ENCODE results near the gene TAS2R7. TPM values are rescaled to one million over a fixed set of nuclear protein-coding genes. Genes with fewer than 3 reads are reported as not detected.

Gene TAS2R7
- total RNA-seq, 1 experiment from 2014 or later: not detected

- intact Hi-C loops (cut with micrococcal nuclease; ENCODE audit: unreplicated experiment): no loop called here
- CTCF ChIA-PET: no interaction called here
- POLR2A ChIA-PET: no interaction called here
Measured at GRCh38 chr12:10811883-10812536, 9.6 kb upstream of the TAS2R7 start.

GRCh38 chr12:10810068-10810467 is 7.6 kb upstream of the TAS2R7 start, which contains the start of gene TAS2R9:
TAS2R9 (minus strand) TSS chr12:10810168; CDS start chr12:10810075, 93 bp downstream.
- ChIA-PET CTCF (no interaction called here), POLR2A (no interaction called here)
- no peak for DNase-seq
- Mint-ChIP-seq H3K36me3 (ENCODE audit: insufficient read depth, unreplicated experiment) (no peaks in the 10 kb centered on the region), H3K27me3 (ENCODE audit: insufficient read depth, unreplicated experiment) (peaks cover 10% of the 10 kb centered on the region), H3K9me3 (ENCODE audit: unreplicated experiment) (no peaks in the 10 kb centered on the region), H3K4me3 (ENCODE audit: unreplicated experiment) (no peak within 1 kb of the TSS), H3K4me1 (ENCODE audit: low read depth, unreplicated experiment) (no peaks in the 10 kb centered on the region), H3K27ac (ENCODE audit: unreplicated experiment) (no peak within 1 kb of the TSS)
- H3K36me3 ChIP-seq (ENCODE audit: control insufficient read depth, insufficient read depth, low read length): no peaks in the 10 kb centered on the region
- BruUV-seq (replicated peaks): no TSS peak
- no peak for TF ChIP-seq CTCF (IDR thresholded peaks at IDR 0.05; ENCODE audit: insufficient read depth in 1 of 2, low read depth in 1 of 2, low read length in 1 of 2, severe bottlenecking in 1 of 2, unreplicated experiment in 1 of 2)
- H3K9me3 ChIP-seq: peaks cover 6% of the 10 kb centered on the region
- H3K4me1 ChIP-seq: no peaks in the 10 kb centered on the region
- no peak within 1 kb of the TSS for H3K4me3 ChIP-seq (ENCODE audit: low read depth, low read length)
- intact Hi-C loops (cut with micrococcal nuclease; ENCODE audit: unreplicated experiment): no loop called here
- no peaks in the 10 kb centered on the region; the same call in 1 of the 2 replicates for H3K27me3 ChIP-seq (replicated peaks; ENCODE audit: control insufficient read depth, insufficient read depth, low read length)

More at GRCh38 chr12:10811883-10812536, 9.6 kb upstream of the TAS2R7 start:
- DNase-seq: no peak
- Histone ChIP-seq H3K4me1 (no peaks in the 10 kb centered on the region), H3K4me3 (ENCODE audit: low read depth, low read length) (no peak overlapping the region), H3K9me3 (peaks cover 9% of the 10 kb centered on the region), H3K27me3 (replicated peaks; ENCODE audit: control insufficient read depth, insufficient read depth, low read length) (no peaks in the 10 kb centered on the region; the same call in 1 of the 2 replicates), H3K36me3 (ENCODE audit: control insufficient read depth, insufficient read depth, low read length) (no peaks in the 10 kb centered on the region)
- no peak for TF ChIP-seq CTCF (IDR thresholded peaks at IDR 0.05; ENCODE audit: insufficient read depth in 1 of 2, low read depth in 1 of 2, low read length in 1 of 2, severe bottlenecking in 1 of 2, unreplicated experiment in 1 of 2)
- no peaks in the 10 kb centered on the region for H3K36me3 Mint-ChIP-seq (ENCODE audit: insufficient read depth, unreplicated experiment)
- no peaks in the 10 kb centered on the region for H3K9me3 Mint-ChIP-seq (ENCODE audit: unreplicated experiment)
- no peak overlapping the region for H3K27ac Mint-ChIP-seq (ENCODE audit: unreplicated experiment)
- BruUV-seq (replicated peaks): no TSS peak
- H3K27me3 Mint-ChIP-seq (ENCODE audit: insufficient read depth, unreplicated experiment): peaks cover 5% of the 10 kb centered on the region
- H3K4me3 Mint-ChIP-seq (ENCODE audit: unreplicated experiment): no peak overlapping the region
- no peaks in the 10 kb centered on the region for H3K4me1 Mint-ChIP-seq (ENCODE audit: low read depth, unreplicated experiment)

GRCh38 chr12:10807186-10807585 is 4.8 kb upstream of the TAS2R7 start, which contains the start of gene TAS2R8:
TAS2R8 (minus strand) TSS chr12:10807286; CDS start chr12:10806980, 306 bp downstream.
- BruUV-seq (replicated peaks): no TSS peak
- DNase-seq: no peak
- no peak within 1 kb of the TSS for H3K27ac Mint-ChIP-seq (ENCODE audit: unreplicated experiment)
- Histone ChIP-seq H3K27me3 (replicated peaks; ENCODE audit: control insufficient read depth, insufficient read depth, low read length) (no peaks in the 10 kb centered on the region; the same call in 1 of the 2 replicates), H3K4me1 (no peaks in the 10 kb centered on the region), H3K4me3 (ENCODE audit: low read depth, low read length) (no peak within 1 kb of the TSS), H3K36me3 (ENCODE audit: control insufficient read depth, insufficient read depth, low read length) (no peaks in the 10 kb centered on the region), H3K9me3 (no peaks in the 10 kb centered on the region; the same call in 1 of the 2 replicates)
- peaks cover 12% of the 10 kb centered on the region for H3K27me3 Mint-ChIP-seq (ENCODE audit: insufficient read depth, unreplicated experiment)
- no peaks in the 10 kb centered on the region for H3K4me1 Mint-ChIP-seq (ENCODE audit: low read depth, unreplicated experiment)
- TF ChIP-seq CTCF (IDR thresholded peaks at IDR 0.05; ENCODE audit: insufficient read depth in 1 of 2, low read depth in 1 of 2, low read length in 1 of 2, severe bottlenecking in 1 of 2, unreplicated experiment in 1 of 2): no peak
- H3K36me3 Mint-ChIP-seq (ENCODE audit: insufficient read depth, unreplicated experiment): no peaks in the 10 kb centered on the region
- intact Hi-C loops (cut with micrococcal nuclease; ENCODE audit: unreplicated experiment): no loop called here
- ChIA-PET POLR2A (no interaction called here), CTCF (no interaction called here)
- no peak within 1 kb of the TSS for H3K4me3 Mint-ChIP-seq (ENCODE audit: unreplicated experiment)
- H3K9me3 Mint-ChIP-seq (ENCODE audit: unreplicated experiment): no peaks in the 10 kb centered on the region

All from Caco-2 (cell line).